D341Med (cell line): ENCODE results near the gene KRTAP12-4.
A peak's percentile ranks its signal among the peaks of the same experiment; 100 is the strongest.
"Not testable (repeated sequence)": the region's sequence is repeated elsewhere in the genome, so short reads cannot be mapped to it uniquely, and the experiment has no call there.

Source experiments
- DNase-seq: peaks from one replicate; pipeline ENCODE4 v3.0.0; 2012; ENCODE audit warnings: low spot score

The KRTAP12-4 gene

GRCh38 chr21:44654576-44655175, at the start of gene KRTAP12-4:
KRTAP12-4 (minus strand) TSS chr21:44654659; CDS start chr21:44654614, 45 bp downstream.
- no peak for DNase-seq

- DNase-seq = no peak
Measured at GRCh38 chr21:44703731-44704635, 49.5 kb upstream of the KRTAP12-4 start.

- DNase-seq = peak; percentile 23
Measured at GRCh38 chr21:44702973-44703730, 48.7 kb upstream of the KRTAP12-4 start.

- DNase-seq = peak; percentile 20
Measured at GRCh38 chr21:44702111-44702972, 47.9 kb upstream of the KRTAP12-4 start.

- no peak for DNase-seq
Measured at GRCh38 chr21:44701541-44701940, 47.1 kb upstream of the KRTAP12-4 start.

- no peak for DNase-seq
Measured at GRCh38 chr21:44701023-44701400, 46.6 kb upstream of the KRTAP12-4 start.

- DNase-seq = peak; percentile 18
Measured at GRCh38 chr21:44700101-44701022, 45.9 kb upstream of the KRTAP12-4 start.

GRCh38 chr21:44699502-44700001, 45.1 kb upstream of the KRTAP12-4 start:
- peak; percentile 25 for DNase-seq

GRCh38 chr21:44697811-44698734, 43.6 kb upstream of the KRTAP12-4 start:
- DNase-seq = peak; percentile 34

GRCh38 chr21:44697172-44697810, 42.8 kb upstream of the KRTAP12-4 start, which contains the start of gene KRTAP10-12:
KRTAP10-12 (plus strand) TSS chr21:44697172; CDS start chr21:44697202, 30 bp downstream.
- DNase-seq = not testable (repeated sequence)

GRCh38 chr21:44696572-44696971, 42.1 kb upstream of the KRTAP12-4 start:
- peak; percentile 24 for DNase-seq

- DNase-seq = peak; percentile 14
Measured at GRCh38 chr21:44695641-44696040, 41.2 kb upstream of the KRTAP12-4 start.

- peak; percentile 16 for DNase-seq
Measured at GRCh38 chr21:44695184-44695583, 40.7 kb upstream of the KRTAP12-4 start.

GRCh38 chr21:44694776-44695175, 40.3 kb upstream of the KRTAP12-4 start:
- DNase-seq = no peak

GRCh38 chr21:44692798-44693512, 38.5 kb upstream of the KRTAP12-4 start:
- DNase-seq = no peak

- no peak for DNase-seq
Measured at GRCh38 chr21:44691686-44692085, 37.2 kb upstream of the KRTAP12-4 start.

- DNase-seq = not testable (repeated sequence)
Measured at GRCh38 chr21:44689740-44690139, 35.3 kb upstream of the KRTAP12-4 start.

GRCh38 chr21:44687671-44688070, 33.2 kb upstream of the KRTAP12-4 start:
- no peak for DNase-seq
